ENCODE data around the gene ZNF318.
"Not testable (repeated sequence)": the region's sequence is repeated elsewhere in the genome, so short reads cannot be mapped to it uniquely, and the experiment has no call there.

Gene ZNF318

GRCh38 chr6:43335469-43335868 lies 34.0 kb downstream of the ZNF318 start:
- no peak for DNase-seq (ENCODE audit: low read depth)

- no peak for DNase-seq (ENCODE audit: low read depth)
Observed at GRCh38 chr6:43334466-43335095, 34.9 kb downstream of the ZNF318 start.

DNA sequence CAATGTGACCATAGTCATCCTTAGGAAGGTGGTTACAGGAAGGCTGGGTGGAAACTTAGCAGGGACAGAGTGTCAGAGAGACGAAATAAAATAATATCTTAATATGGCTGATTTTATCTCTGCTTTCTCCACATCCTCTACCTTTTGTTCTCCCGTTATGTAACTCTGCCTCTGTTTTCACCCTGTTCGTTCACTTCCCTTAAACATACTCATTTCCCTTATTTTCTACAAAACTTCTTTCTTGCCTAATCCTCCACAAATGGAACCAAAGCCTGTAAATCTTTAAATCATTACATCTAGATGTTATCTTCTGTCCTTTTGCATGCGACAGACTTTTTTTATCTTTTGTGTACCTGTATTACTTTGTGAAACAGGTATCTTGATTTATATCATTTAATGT lies 37.6 kb downstream of the ZNF318 start:
- no peak for DNase-seq (ENCODE audit: low read depth)

DNA sequence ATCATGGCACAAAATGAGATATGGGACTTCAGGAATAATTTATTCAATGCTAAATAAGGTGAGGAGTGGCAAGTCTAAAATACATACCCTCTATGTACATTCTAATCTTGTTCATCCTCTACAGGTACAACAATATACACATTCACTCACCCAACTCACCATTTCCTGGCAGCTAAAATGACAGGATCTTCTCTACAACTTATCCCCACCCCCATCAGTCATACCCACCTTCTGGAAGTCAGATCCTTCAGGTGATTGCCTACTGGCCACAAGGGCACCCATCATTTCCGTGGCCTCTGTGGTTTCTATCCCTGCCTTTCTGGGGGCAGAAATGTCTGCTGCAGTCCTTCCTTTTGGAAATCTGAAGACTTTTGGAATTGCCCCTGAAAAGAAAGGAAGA lies 38.0 kb downstream of the ZNF318 start:
- DNase-seq (ENCODE audit: low read depth) = no peak

DNA sequence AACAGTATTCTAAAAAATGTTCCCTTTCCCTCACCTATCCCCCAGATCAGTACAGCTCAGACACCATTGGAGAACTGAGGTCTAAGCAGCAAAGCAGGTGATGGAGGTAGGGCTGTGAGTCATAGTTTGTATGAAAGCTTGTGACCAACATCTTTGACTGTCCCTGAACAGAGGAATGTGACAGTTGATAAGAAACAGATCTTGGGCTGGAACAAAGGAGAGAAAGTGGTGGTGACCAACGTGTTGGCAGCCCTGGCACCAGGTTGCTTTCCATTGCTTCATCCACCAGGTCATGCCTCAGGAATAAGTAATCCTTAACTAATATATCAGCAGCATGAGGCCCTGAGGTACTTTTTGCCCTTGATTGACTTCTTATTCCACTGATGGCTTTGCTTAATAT lies 40.9 kb downstream of the ZNF318 start:
- DNase-seq (ENCODE audit: low read depth) = no peak

DNA sequence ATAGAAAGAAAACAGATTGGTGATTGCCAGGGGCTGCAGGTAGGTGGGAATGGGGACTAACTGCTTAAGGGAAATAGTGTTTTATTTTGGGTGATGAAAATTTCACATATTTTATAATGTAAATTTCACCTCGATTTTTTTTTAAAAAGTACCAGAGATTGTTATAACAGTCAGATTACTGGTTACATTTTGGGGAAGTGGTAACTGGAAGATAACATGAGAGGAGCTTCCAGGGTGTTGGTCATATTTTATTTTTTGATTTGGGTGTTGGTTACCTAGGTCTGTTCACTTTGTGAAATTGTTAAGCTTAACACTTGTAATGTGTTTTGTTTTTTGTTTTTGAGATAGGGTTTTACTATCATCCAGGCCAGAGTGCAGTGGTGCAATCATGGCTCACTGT lies 43.6 kb downstream of the ZNF318 start:
- DNase-seq (ENCODE audit: low read depth) = no peak

- no peak for DNase-seq (ENCODE audit: low read depth)
Observed at GRCh38 chr6:43318011-43318410, 51.4 kb downstream of the ZNF318 start.

GRCh38 chr6:43313813-43314212 lies 55.6 kb downstream of the ZNF318 start:
- no peak for DNase-seq (ENCODE audit: low read depth)

DNA sequence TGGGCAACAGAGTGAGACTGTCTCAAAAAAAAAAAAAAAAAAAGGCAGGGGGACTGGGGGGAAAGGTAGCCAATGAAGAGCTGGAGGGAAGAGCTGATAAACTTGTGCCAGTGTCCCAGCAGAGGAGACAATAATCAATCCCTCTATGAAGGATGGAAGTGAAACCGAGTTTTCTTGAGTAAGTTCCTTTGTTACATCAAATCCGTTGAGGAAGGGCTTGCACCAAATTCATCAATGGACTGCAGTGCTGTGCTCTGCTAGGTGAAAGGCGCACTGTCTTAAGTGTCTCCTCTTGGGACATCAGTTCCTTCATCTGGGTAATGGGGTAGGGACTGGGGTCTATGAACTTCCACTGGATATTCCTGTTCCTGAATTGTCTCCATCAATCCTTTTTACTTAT lies 57.8 kb downstream of the ZNF318 start:
- DNase-seq (ENCODE audit: low read depth) = no peak

- no peak for DNase-seq (ENCODE audit: low read depth)
Observed at GRCh38 chr6:43310624-43311023, 58.8 kb downstream of the ZNF318 start.

DNA sequence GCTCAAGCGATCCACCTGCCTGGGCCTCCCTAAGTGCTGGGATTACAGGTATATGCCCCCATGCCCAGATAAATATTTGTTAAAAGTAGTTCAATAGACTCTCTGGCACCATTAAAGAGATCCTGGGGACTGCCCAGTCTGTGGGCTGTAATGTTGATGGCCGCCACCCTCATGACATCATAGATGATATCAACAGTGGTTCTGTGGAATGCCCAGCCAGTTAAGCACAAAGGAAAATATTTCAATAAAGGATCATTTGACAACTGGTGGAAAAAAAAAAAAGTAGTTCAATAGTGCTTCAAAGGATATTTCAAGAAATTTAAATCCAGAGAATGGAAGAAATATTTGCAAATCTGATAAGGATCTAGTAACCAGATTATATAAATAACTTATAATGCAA lies 59.3 kb downstream of the ZNF318 start:
- DNase-seq (ENCODE audit: low read depth) = no peak

GRCh38 chr6:43308990-43309477 lies 60.4 kb downstream of the ZNF318 start:
- DNase-seq (ENCODE audit: low read depth) = no peak

GRCh38 chr6:43308101-43308989 lies 61.1 kb downstream of the ZNF318 start, which contains the start of gene CRIP3:
TSS of gene CRIP3 (minus strand) at chr6:43308826. CDS start at chr6:43308792, 34 bp downstream.
- peak; percentile 30 for DNase-seq (ENCODE audit: low read depth)

DNA sequence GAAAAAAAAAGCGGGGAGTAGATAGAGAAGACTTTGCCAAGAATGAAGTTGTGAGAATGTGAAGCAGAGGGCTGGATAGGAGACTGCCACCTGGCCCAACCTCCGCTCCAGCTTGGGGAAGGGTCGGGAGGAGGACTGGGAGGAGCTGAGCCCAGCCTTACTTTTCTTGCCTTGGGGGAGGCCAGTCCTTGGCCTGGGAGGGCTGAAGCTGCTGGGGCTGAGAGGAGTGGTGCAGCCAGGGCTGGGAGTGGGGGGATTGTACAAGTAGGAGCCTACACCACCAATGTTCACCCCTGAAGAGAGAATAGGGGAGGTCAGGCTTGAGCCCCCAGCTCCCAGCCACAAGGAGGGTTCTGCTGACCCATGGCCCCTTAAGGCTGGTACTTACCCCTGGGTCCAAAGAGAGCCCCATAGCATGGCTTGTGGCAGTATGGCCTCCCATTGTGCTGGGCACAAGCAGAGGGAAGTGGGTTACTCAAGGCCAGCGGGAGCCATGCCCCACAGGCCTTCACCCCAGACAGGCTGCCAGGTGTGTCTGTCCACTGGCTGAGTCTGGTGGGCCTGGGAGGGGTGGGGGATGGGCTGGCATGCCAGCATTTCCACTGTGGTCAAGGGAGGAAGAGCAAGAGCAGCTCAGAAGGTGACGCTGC lies 61.9 kb downstream of the ZNF318 start:
- no peak for DNase-seq (ENCODE audit: low read depth)

DNA sequence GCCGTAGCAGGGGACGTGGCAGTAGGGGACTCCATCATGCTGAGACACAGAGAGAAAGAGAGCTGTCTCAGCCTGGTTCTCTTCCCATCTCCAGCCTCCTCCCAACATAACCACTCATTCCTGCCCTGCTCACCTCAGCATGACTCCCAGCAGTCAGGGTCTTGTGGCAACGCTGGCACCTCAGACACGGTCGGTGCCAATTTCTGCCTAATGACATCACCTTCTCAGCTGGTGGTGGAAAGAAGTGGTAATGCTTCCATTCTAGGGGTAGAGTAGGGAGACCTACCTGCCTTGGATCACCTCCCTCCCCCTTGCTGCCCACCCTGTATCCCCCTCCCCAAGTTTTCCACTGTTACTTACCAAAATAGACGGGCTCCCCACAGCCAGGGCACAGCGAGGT lies 63.4 kb downstream of the ZNF318 start:
- no peak for DNase-seq (ENCODE audit: low read depth)

DNA sequence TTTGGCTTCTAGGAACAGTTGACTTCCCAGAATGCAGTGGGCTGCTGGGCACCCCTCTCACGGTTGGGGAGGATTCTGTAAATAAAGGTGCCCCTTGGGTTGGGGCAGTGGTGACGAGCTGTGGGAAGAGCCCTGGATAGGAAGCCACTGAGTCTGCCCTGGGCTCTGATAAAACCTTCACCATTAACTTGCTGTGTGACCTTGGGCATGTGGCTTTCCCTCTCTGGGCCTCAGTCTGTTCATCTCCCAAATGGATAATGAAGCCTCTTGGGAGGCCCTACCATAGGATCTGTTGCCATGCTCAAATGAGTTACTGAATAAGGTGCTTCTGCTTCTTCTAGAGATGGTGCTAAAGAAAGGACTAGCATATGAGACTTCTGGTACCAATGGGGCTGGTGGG lies 64.6 kb downstream of the ZNF318 start:
- DNase-seq (ENCODE audit: low read depth) = no peak

DNA sequence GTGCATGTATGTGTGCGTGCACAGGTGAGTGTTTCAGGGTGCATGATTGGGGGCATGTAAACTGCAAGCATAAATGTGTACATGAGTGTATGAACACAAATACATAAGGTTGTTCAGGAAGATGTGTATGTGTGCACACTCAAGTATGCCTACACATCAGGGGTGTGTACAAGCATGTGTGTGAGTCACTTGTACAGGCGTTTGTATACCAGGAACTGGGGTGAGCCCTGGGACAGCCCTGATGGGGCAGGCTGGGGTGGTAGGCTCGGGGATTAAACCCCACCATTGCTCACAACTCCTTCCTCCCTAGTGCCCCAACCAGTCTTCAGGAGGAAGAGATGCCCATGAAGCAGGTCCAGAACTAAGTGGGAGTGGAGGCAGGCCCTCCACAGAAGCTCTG lies 65.1 kb downstream of the ZNF318 start:
- DNase-seq (ENCODE audit: low read depth) = no peak

GRCh38 chr6:43303751-43304331 lies 65.6 kb downstream of the ZNF318 start:
- DNase-seq (ENCODE audit: low read depth) = no peak

- DNase-seq (ENCODE audit: low read depth) = not testable (repeated sequence)
Observed at GRCh38 chr6:43303006-43303405, 66.4 kb downstream of the ZNF318 start.

GRCh38 chr6:43302126-43302525 lies 67.3 kb downstream of the ZNF318 start:
- DNase-seq (ENCODE audit: low read depth) = no peak

- DNase-seq (ENCODE audit: low read depth) = no peak
Observed at GRCh38 chr6:43301081-43301870, 68.2 kb downstream of the ZNF318 start.
